Lower lobe of right lung (tissue), 2 donors: Measurements from ENCODE around the gene ESRRG. TPM values are rescaled to one million over a fixed set of nuclear protein-coding genes. Genes with fewer than 3 reads are reported as not detected.

Experiments used
- ATAC-seq, 2 donors: fragments of 200-7000 bp; cut with Tn5 transposase; one replicate each; pipeline ENCODE4 v1.9.1; 2020 to 2022; ENCODE audit warnings: mild to moderate bottlenecking in 2 of 2, moderate library complexity in 2 of 2
- DNase-seq: peaks from one replicate; pipeline ENCODE4 v3.0.0-alpha.2; 2020
- H3K27ac ChIP-seq: fragments of 200-600 bp; one replicate; pipeline ENCODE4 v1.8.0; 2022
- H3K27me3 ChIP-seq: fragments of 200-600 bp; one replicate; pipeline ENCODE4 v1.8.0; 2022; ENCODE audit warnings: low read depth
- H3K36me3 ChIP-seq: fragments of 200-600 bp; one replicate; pipeline ENCODE4 v1.8.0; 2022; ENCODE audit warnings: mild to moderate bottlenecking
- H3K4me1 ChIP-seq: fragments of 200-600 bp; one replicate; pipeline ENCODE4 v1.8.0; 2022
- H3K4me3 ChIP-seq: fragments of 200-600 bp; one replicate; pipeline ENCODE4 v1.8.0; 2022; ENCODE audit warnings: mild to moderate bottlenecking
- H3K9me3 ChIP-seq: fragments of 200-600 bp; one replicate; pipeline ENCODE4 v1.8.0; 2022
- CTCF ChIP-seq: fragments of 200-600 bp; IDR thresholded peaks from one replicate; pipeline ENCODE4 v1.8.0; 2022; ENCODE audit warnings: antibody characterized with exemption, mild to moderate bottlenecking
- intact Hi-C: fragments of 100-400 bp; cut with DNase I; formaldehyde crosslinking; loops from one replicate; pipeline ENCODE4 v1.11.0; 2022
- total RNA-seq: library from RNA; stranded (reverse); fragmentation: NEBNext Ultra II Directional; extraction: Animal tissue kit (Norgen Biotek cat#: 25700); gene quantifications from one replicate; pipeline ENCODE4 v1.2.1, GENCODE V29; 2021
- donor health status: DM: no; HTN: yes; CAD: no; lungs with severe emphysema.

ESRRG gene
- total RNA-seq, 1 donor from 2014 or later = 1.9 TPM

GRCh38 chr1:216482620-216483019 lies 240.6 kb downstream of the ESRRG start:
- intact Hi-C loops = no loop called here
- H3K36me3 ChIP-seq = no peaks in the 10 kb centered on the region
- H3K4me1 ChIP-seq = no peaks in the 10 kb centered on the region
- H3K9me3 ChIP-seq = no peaks in the 10 kb centered on the region
- no peak overlapping the region for H3K4me3 ChIP-seq
- H3K27me3 ChIP-seq = no peaks in the 10 kb centered on the region
- no peak overlapping the region for H3K27ac ChIP-seq
- no peak for TF ChIP-seq CTCF
- ATAC-seq = no peak
- DNase-seq = no peak

- TF ChIP-seq CTCF = no peak
- DNase-seq (no peak), ATAC-seq (no peak)
- intact Hi-C loops = no loop called here
- Histone ChIP-seq H3K4me3 (no peak overlapping the region), H3K27ac (no peak overlapping the region), H3K9me3 (no peaks in the 10 kb centered on the region), H3K27me3 (no peaks in the 10 kb centered on the region), H3K36me3 (no peaks in the 10 kb centered on the region), H3K4me1 (no peaks in the 10 kb centered on the region)
Measured at GRCh38 chr1:216478238-216478637, 245.0 kb downstream of the ESRRG start.

GRCh38 chr1:216476341-216476740 lies 246.9 kb downstream of the ESRRG start:
- no peak for DNase-seq
- no peak for ATAC-seq
- no peaks in the 10 kb centered on the region for H3K9me3 ChIP-seq
- no peaks in the 10 kb centered on the region for H3K4me1 ChIP-seq
- TF ChIP-seq CTCF = no peak
- intact Hi-C loops = no loop called here
- H3K27ac ChIP-seq = no peak overlapping the region
- H3K27me3 ChIP-seq = no peaks in the 10 kb centered on the region
- H3K36me3 ChIP-seq = no peaks in the 10 kb centered on the region
- no peak overlapping the region for H3K4me3 ChIP-seq

- ATAC-seq (no peak), DNase-seq (no peak)
- H3K4me1 ChIP-seq = no peaks in the 10 kb centered on the region
- intact Hi-C loops = no loop called here
- H3K9me3 ChIP-seq = no peaks in the 10 kb centered on the region
- H3K27ac ChIP-seq = no peak overlapping the region
- TF ChIP-seq CTCF = no peak
- no peak overlapping the region for H3K4me3 ChIP-seq
- no peaks in the 10 kb centered on the region for H3K36me3 ChIP-seq
- H3K27me3 ChIP-seq = no peaks in the 10 kb centered on the region
Measured at GRCh38 chr1:216475659-216476276, 247.5 kb downstream of the ESRRG start.

- intact Hi-C loops = no loop called here
- no peaks in the 10 kb centered on the region for H3K27me3 ChIP-seq
- no peaks in the 10 kb centered on the region for H3K36me3 ChIP-seq
- H3K27ac ChIP-seq = no peak overlapping the region
- TF ChIP-seq CTCF = no peak
- ATAC-seq (no peak), DNase-seq (no peak)
- no peaks in the 10 kb centered on the region for H3K9me3 ChIP-seq
- no peaks in the 10 kb centered on the region for H3K4me1 ChIP-seq
- no peak overlapping the region for H3K4me3 ChIP-seq
Measured at GRCh38 chr1:216466162-216466801, 256.9 kb downstream of the ESRRG start.
